Measurements from ENCODE around the gene CBLC.

CBLC gene

DNA sequence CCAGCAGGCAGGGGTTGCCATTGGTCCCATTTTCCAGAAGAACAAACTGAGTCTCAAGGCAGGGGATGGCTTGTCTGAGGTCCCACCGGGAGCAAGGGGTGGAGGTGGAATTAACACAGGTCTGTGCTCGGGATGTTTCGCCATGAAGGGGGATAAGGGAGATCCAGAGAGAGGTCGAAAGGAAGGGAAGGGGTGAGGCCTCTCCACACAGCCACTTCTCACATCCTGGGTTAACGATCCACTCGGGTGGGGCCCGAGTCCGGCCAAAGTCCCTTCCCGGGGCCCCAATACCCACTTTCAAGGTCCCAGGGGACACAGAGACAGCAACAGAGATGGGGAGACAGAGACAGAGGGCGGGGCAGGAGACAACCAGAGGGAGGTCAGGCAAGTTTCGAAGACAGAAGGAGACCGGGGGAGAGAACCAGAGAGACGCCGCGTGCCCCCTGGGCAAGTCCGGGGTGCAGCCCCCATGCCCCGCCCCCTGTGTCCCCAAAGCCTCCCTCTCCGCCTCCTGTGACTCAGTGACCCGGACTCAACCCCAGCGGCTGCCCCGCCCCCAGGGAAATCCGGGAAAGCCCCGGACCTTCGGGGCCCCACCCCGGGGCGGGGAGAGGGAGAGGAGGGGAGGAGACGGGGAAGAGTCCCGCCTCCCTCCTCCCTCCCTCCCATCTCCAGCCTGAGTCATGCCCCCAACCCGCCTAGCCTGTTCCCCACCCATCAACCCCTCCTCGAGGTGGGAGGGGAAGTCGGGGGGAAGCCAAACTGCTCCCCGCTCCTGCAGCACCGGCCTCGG lies 30.5 kb upstream of the CBLC start:
- H3K27ac ChIP-seq = peak overlapping the region; percentile 96
- TF ChIP-seq ZFX (IDR thresholded peaks at IDR 0.05) = no peak
- TF ChIP-seq, protein P1, sequence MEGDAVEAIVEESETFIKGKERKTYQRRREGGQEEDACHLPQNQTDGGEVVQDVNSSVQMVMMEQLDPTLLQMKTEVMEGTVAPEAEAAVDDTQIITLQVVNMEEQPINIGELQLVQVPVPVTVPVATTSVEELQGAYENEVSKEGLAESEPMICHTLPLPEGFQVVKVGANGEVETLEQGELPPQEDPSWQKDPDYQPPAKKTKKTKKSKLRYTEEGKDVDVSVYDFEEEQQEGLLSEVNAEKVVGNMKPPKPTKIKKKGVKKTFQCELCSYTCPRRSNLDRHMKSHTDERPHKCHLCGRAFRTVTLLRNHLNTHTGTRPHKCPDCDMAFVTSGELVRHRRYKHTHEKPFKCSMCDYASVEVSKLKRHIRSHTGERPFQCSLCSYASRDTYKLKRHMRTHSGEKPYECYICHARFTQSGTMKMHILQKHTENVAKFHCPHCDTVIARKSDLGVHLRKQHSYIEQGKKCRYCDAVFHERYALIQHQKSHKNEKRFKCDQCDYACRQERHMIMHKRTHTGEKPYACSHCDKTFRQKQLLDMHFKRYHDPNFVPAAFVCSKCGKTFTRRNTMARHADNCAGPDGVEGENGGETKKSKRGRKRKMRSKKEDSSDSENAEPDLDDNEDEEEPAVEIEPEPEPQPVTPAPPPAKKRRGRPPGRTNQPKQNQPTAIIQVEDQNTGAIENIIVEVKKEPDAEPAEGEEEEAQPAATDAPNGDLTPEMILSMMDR (conservative IDR thresholded peaks at IDR 0.05) = no peak

DNA sequence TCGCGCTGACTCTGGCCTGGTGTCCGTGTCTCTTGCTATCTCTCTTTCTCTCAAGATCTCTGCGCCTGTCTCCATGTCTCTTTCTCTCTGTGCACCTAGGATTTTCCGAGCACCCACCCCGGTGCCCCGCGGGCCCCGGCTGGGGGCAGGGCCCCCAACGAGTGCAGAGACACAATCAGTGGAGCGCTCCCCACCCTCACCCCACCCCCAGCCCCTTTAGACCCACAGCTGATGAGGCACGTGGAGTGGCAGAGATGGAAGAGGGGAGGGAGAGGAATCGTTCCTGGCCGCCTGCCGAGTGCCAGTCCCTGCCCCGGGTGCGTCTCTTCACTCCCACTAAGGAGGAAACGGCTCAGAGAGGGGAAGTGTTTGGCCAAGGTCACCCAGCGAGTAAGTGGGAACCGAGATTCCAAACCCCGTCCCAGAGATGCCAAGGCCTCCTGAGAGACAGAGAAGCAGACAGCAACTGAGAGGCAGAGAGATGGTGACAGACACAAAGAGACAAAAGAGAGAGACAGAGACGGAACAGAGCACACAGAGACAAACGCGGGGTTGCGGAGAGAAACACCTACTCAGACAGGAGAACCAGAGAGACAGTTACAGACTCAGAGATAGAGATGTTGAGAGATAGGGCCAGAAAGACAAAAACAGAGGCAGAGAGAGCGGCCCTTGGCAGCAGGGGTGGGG lies 29.8 kb upstream of the CBLC start:
- TF ChIP-seq ZFX (IDR thresholded peaks at IDR 0.05) = no peak
- TF ChIP-seq, protein P1 (conservative IDR thresholded peaks at IDR 0.05) = no peak
- peak overlapping the region; percentile 96 for H3K27ac ChIP-seq

GRCh38 chr19:44748426-44749254 lies 29.1 kb upstream of the CBLC start, which contains the start of gene BCL3:
Gene BCL3 (plus strand): TSS chr19:44748708. CDS start chr19:44748791, 83 bp downstream.
- H3K27ac ChIP-seq = peak within 1 kb of the TSS; percentile 96
- peak; percentile 51 for TF ChIP-seq ZFX (IDR thresholded peaks at IDR 0.05)
- TF ChIP-seq, protein P1 (conservative IDR thresholded peaks at IDR 0.05) = no peak

GRCh38 chr19:44749292-44749691 lies 28.4 kb upstream of the CBLC start:
- H3K27ac ChIP-seq = peak overlapping the region; percentile 96
- TF ChIP-seq, protein P1 (conservative IDR thresholded peaks at IDR 0.05) = no peak
- no peak for TF ChIP-seq ZFX (IDR thresholded peaks at IDR 0.05)

DNA sequence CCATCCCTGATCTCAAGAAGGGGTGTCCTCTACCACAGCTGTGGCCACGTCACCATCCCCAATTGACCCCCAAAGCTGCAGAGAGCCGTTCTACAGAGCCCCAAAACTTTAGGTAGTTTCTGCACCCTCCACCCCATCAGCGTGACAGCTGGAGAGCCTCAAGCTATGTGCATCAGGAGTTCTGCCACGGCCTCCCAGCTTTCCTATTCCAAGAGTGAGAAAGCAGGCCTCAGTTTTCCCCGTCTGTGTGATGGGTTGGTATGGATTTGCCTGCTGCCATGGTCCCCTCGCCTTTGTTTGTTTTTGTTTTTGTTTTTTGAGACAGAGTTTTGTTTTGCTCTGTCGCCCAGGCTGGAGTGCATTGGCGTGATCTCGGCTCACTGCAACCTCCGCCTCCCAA lies 27.7 kb upstream of the CBLC start:
- H3K27ac ChIP-seq = peak overlapping the region; percentile 96
- no peak for TF ChIP-seq ZFX (IDR thresholded peaks at IDR 0.05)
- TF ChIP-seq, protein P1 (conservative IDR thresholded peaks at IDR 0.05) = no peak

- TF ChIP-seq ZFX (IDR thresholded peaks at IDR 0.05) = no peak
- TF ChIP-seq, protein P1 (conservative IDR thresholded peaks at IDR 0.05) = no peak
- peak overlapping the region; percentile 72; the same call in 1 of the 2 replicates for H3K27ac ChIP-seq
Measured at GRCh38 chr19:44752123-44752815, 25.4 kb upstream of the CBLC start.
